A549 (cell line): ENCODE data around the gene DNAH8.

Experiments used
- CEBPB ChIP-seq, 2 experiments: fragments of >200 bp in 1 of 2; sonication (Bioruptor Twin) in 1 of 2; formaldehyde crosslinking in 1 of 2; IDR thresholded peaks; 2 replicates each; pipeline ENCODE4 v1.6.1; 2012 to 2016
- CTCF ChIP-seq: fragments of >200 bp; sonication (Bioruptor Twin); formaldehyde crosslinking; IDR thresholded peaks from 3 replicates; pipeline ENCODE4 v1.5.1; 2016
- ELK1 ChIP-seq: fragments of 150-350 bp; IDR thresholded peaks from 2 replicates; pipeline ENCODE4 v1.6.1; 2014; ENCODE audit warnings: low read depth, mild to moderate bottlenecking, low read length
- EP300 ChIP-seq, 2 experiments: fragments of >200 bp; sonication (Bioruptor Twin); formaldehyde crosslinking; IDR thresholded peaks; 2 replicates in 1 of 2; 3 replicates in 1 of 2; pipeline ENCODE4 v1.6.1; 2016 to 2017
- HOXA7 ChIP-seq: fragments of 250-450 bp; sonication (Bioruptor Pico); IDR thresholded peaks from 2 replicates; pipeline ENCODE4 v1.5.0; 2020; ENCODE audit warnings: mild to moderate bottlenecking, moderate library complexity
- KDM1A ChIP-seq: fragments of 200-600 bp; sonication (generic); IDR thresholded peaks from 2 replicates; pipeline ENCODE4 v1.6.1; 2016; ENCODE audit warnings: low read depth, mild to moderate bottlenecking
- MAX ChIP-seq: IDR thresholded peaks from 2 replicates; pipeline ENCODE4 v1.6.1; 2012
- NPAS2 ChIP-seq: fragments of 250-450 bp; sonication (Bioruptor Pico); IDR thresholded peaks from 2 replicates; pipeline ENCODE4 v1.8.0; 2022; ENCODE audit warnings: mild to moderate bottlenecking, moderate library complexity, borderline replicate concordance
- POLR2A ChIP-seq: IDR thresholded peaks from 2 replicates; pipeline ENCODE4 v1.6.1; 2012; ENCODE audit warnings: mild to moderate bottlenecking, low read length
- REST ChIP-seq: fragments of 200-600 bp; sonication (generic); IDR thresholded peaks from 2 replicates; pipeline ENCODE4 v1.6.1; 2016; ENCODE audit warnings: antibody characterized with exemption, mild to moderate bottlenecking, moderate library complexity
- RNF2 ChIP-seq: fragments of 200-600 bp; sonication (generic); IDR thresholded peaks from 2 replicates; pipeline ENCODE4 v1.6.1; 2016; ENCODE audit warnings: low read depth, mild to moderate bottlenecking, antibody characterized with exemption, moderate library complexity, borderline replicate concordance

- TF ChIP-seq CTCF = no peak
- no peak for TF ChIP-seq EP300 (IDR thresholded peaks at IDR 0.05)
- no peak for TF ChIP-seq POLR2A
- TF ChIP-seq HOXA7 (CRISPR knock-in tag) = no peak
- no peak for TF ChIP-seq MAX
- TF ChIP-seq RNF2 = no peak
- TF ChIP-seq NPAS2 (CRISPR knock-in tag) = no peak
- no peak for TF ChIP-seq ELK1
- no peak for TF ChIP-seq REST
- TF ChIP-seq KDM1A = no peak
- TF ChIP-seq CEBPB (IDR thresholded peaks at IDR 0.05) = no peak
Observed at GRCh38 chr6:39048481-39049399, 333.6 kb downstream of the DNAH8 start, which contains the start of gene GLP1R.
